ENCODE results near the gene ERP27.

The ERP27 gene

GRCh38 chr12:14928931-14929330, 9.4 kb downstream of the ERP27 start:
- H3K9me3 ChIP-seq (ENCODE audit: control insufficient read depth, insufficient read depth, low read depth, low read length): no peaks in the 10 kb centered on the region
- ChIA-PET CTCF (interaction anchor here (0.6 to 0.8 kb wide), 3 partner anchors 16 to 340 kb away, joined by 3 read pairs; no protein-coding TSS in a partner anchor), POLR2A (no interaction called here)
- no peak overlapping the region for H3K27ac ChIP-seq (ENCODE audit: extremely low read depth, low read depth, low read length)
- no peaks in the 10 kb centered on the region for H3K4me1 ChIP-seq (ENCODE audit: control insufficient read depth, insufficient read depth, low read length)
- H3K36me3 ChIP-seq (ENCODE audit: control insufficient read depth in 2 of 2, insufficient read depth in 1 of 2, low read length in 2 of 2): no peaks in the 10 kb centered on the region
- no peak overlapping the region for H3K4me3 ChIP-seq (ENCODE audit: low read depth, low read length)
- TF ChIP-seq ZNF354C (tag by site-specific recombination; IDR thresholded peaks at IDR 0.05; ENCODE audit: borderline replicate concordance, low read depth) (no peak), MEIS1 (CRISPR knock-in tag; IDR thresholded peaks at IDR 0.05; ENCODE audit: borderline replicate concordance) (no peak), ZNF707 (tag by site-specific recombination; IDR thresholded peaks at IDR 0.05) (no peak), GLI2 (tag by site-specific recombination; IDR thresholded peaks at IDR 0.05; ENCODE audit: borderline replicate concordance, low read depth) (no peak), ZNF426 (tag by site-specific recombination; IDR thresholded peaks at IDR 0.05) (no peak), OVOL3 (tag by site-specific recombination; IDR thresholded peaks at IDR 0.05) (no peak), SP3 (tag by site-specific recombination; IDR thresholded peaks at IDR 0.05) (no peak), ZBTB21 (tag by site-specific recombination; IDR thresholded peaks at IDR 0.05) (no peak), ZNF311 (tag by site-specific recombination; IDR thresholded peaks at IDR 0.05; ENCODE audit: borderline replicate concordance) (no peak), ZNF335 (tag by site-specific recombination; conservative IDR thresholded peaks at IDR 0.05) (no peak)

GRCh38 chr12:14927267-14927666, 11.1 kb downstream of the ERP27 start:
- H3K4me1 ChIP-seq (ENCODE audit: control insufficient read depth, insufficient read depth, low read length): no peaks in the 10 kb centered on the region
- H3K27ac ChIP-seq (ENCODE audit: extremely low read depth, low read depth, low read length): no peak overlapping the region
- ChIA-PET POLR2A (no interaction called here), CTCF (interaction anchor here (0.7 to 1.0 kb wide), 2 partner anchors 9 to 46 kb away, joined by 3 read pairs; no protein-coding TSS in a partner anchor)
- H3K9me3 ChIP-seq (ENCODE audit: control insufficient read depth, insufficient read depth, low read depth, low read length): no peaks in the 10 kb centered on the region
- H3K36me3 ChIP-seq (ENCODE audit: control insufficient read depth in 2 of 2, insufficient read depth in 1 of 2, low read length in 2 of 2): no peaks in the 10 kb centered on the region
- no peak overlapping the region for H3K4me3 ChIP-seq (ENCODE audit: low read depth, low read length)
- TF ChIP-seq ZNF292 (tag by site-specific recombination; IDR thresholded peaks at IDR 0.05; ENCODE audit: borderline replicate concordance, low read depth): no peak
- TF ChIP-seq, protein P1, sequence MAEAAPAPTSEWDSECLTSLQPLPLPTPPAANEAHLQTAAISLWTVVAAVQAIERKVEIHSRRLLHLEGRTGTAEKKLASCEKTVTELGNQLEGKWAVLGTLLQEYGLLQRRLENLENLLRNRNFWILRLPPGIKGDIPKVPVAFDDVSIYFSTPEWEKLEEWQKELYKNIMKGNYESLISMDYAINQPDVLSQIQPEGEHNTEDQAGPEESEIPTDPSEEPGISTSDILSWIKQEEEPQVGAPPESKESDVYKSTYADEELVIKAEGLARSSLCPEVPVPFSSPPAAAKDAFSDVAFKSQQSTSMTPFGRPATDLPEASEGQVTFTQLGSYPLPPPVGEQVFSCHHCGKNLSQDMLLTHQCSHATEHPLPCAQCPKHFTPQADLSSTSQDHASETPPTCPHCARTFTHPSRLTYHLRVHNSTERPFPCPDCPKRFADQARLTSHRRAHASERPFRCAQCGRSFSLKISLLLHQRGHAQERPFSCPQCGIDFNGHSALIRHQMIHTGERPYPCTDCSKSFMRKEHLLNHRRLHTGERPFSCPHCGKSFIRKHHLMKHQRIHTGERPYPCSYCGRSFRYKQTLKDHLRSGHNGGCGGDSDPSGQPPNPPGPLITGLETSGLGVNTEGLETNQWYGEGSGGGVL (tag by site-specific recombination; IDR thresholded peaks at IDR 0.05): no peak
- TF ChIP-seq IKZF3 (tag by site-specific recombination; IDR thresholded peaks at IDR 0.05): no peak

DNA sequence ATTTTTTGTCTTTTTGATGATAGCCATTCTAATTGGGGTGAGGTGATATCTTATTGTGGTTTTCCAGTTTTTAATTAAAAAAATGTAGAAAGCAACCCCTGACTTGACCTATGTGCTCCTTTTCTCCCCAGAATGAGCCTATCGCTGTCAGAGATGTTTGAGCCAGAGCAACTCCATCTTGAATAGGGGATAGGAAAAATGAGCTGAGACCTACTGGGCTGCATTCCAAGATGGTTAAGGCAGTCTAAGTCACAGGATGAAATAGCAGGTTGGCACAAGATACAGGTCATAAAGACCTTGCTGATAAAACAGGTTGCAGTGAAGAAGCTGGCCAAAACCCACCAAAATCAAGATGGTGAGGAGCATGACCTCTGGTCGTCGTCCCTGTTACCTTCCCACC, 13.8 kb downstream of the ERP27 start:
- ChIA-PET POLR2A (no interaction called here), CTCF (no interaction called here)
- no peak overlapping the region for H3K4me3 ChIP-seq (ENCODE audit: low read depth, low read length)
- no peaks in the 10 kb centered on the region for H3K9me3 ChIP-seq (ENCODE audit: control insufficient read depth, insufficient read depth, low read depth, low read length)
- TF ChIP-seq, protein P2, sequence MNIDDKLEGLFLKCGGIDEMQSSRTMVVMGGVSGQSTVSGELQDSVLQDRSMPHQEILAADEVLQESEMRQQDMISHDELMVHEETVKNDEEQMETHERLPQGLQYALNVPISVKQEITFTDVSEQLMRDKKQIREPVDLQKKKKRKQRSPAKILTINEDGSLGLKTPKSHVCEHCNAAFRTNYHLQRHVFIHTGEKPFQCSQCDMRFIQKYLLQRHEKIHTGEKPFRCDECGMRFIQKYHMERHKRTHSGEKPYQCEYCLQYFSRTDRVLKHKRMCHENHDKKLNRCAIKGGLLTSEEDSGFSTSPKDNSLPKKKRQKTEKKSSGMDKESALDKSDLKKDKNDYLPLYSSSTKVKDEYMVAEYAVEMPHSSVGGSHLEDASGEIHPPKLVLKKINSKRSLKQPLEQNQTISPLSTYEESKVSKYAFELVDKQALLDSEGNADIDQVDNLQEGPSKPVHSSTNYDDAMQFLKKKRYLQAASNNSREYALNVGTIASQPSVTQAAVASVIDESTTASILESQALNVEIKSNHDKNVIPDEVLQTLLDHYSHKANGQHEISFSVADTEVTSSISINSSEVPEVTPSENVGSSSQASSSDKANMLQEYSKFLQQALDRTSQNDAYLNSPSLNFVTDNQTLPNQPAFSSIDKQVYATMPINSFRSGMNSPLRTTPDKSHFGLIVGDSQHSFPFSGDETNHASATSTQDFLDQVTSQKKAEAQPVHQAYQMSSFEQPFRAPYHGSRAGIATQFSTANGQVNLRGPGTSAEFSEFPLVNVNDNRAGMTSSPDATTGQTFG (tag by site-specific recombination; IDR thresholded peaks at IDR 0.05; ENCODE audit: borderline replicate concordance): no peak
- TF ChIP-seq ZNF391 (tag by site-specific recombination; IDR thresholded peaks at IDR 0.05; ENCODE audit: borderline replicate concordance, low read depth): no peak
- TF ChIP-seq ZNF658 (tag by site-specific recombination; IDR thresholded peaks at IDR 0.05): no peak
- no peak for TF ChIP-seq ZNF23 (tag by site-specific recombination; IDR thresholded peaks at IDR 0.05; ENCODE audit: borderline replicate concordance)
- TF ChIP-seq ZNF791 (tag by site-specific recombination; IDR thresholded peaks at IDR 0.05): no peak
- TF ChIP-seq SP2 (tag by site-specific recombination; IDR thresholded peaks at IDR 0.05): no peak
- TF ChIP-seq ZFHX2 (tag by site-specific recombination; conservative IDR thresholded peaks at IDR 0.05): no peak
- TF ChIP-seq, protein P3, sequence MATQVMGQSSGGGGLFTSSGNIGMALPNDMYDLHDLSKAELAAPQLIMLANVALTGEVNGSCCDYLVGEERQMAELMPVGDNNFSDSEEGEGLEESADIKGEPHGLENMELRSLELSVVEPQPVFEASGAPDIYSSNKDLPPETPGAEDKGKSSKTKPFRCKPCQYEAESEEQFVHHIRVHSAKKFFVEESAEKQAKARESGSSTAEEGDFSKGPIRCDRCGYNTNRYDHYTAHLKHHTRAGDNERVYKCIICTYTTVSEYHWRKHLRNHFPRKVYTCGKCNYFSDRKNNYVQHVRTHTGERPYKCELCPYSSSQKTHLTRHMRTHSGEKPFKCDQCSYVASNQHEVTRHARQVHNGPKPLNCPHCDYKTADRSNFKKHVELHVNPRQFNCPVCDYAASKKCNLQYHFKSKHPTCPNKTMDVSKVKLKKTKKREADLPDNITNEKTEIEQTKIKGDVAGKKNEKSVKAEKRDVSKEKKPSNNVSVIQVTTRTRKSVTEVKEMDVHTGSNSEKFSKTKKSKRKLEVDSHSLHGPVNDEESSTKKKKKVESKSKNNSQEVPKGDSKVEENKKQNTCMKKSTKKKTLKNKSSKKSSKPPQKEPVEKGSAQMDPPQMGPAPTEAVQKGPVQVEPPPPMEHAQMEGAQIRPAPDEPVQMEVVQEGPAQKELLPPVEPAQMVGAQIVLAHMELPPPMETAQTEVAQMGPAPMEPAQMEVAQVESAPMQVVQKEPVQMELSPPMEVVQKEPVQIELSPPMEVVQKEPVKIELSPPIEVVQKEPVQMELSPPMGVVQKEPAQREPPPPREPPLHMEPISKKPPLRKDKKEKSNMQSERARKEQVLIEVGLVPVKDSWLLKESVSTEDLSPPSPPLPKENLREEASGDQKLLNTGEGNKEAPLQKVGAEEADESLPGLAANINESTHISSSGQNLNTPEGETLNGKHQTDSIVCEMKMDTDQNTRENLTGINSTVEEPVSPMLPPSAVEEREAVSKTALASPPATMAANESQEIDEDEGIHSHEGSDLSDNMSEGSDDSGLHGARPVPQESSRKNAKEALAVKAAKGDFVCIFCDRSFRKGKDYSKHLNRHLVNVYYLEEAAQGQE (tag by site-specific recombination; IDR thresholded peaks at IDR 0.05): no peak
- TF ChIP-seq HOXA7 (CRISPR knock-in tag; IDR thresholded peaks at IDR 0.05; ENCODE audit: borderline replicate concordance): no peak
- TF ChIP-seq ZEB2 (tag by site-specific recombination; IDR thresholded peaks at IDR 0.05): no peak
- TF ChIP-seq OSR2 (tag by site-specific recombination; IDR thresholded peaks at IDR 0.05): no peak
- TF ChIP-seq ZNF221 (tag by site-specific recombination; IDR thresholded peaks at IDR 0.05; ENCODE audit: borderline replicate concordance): no peak
- TF ChIP-seq ZNF701 (tag by site-specific recombination; IDR thresholded peaks at IDR 0.05): no peak
- no peaks in the 10 kb centered on the region for H3K4me1 ChIP-seq (ENCODE audit: control insufficient read depth, insufficient read depth, low read length)
- no peaks in the 10 kb centered on the region for H3K36me3 ChIP-seq (ENCODE audit: control insufficient read depth in 2 of 2, insufficient read depth in 1 of 2, low read length in 2 of 2)
- H3K27ac ChIP-seq (ENCODE audit: extremely low read depth, low read depth, low read length): no peak overlapping the region

Data from HEK293 (cell line).